Ectodermal cell (in vitro differentiated cells): ENCODE results near the gene DLK2.
A peak's percentile ranks its signal among the peaks of the same experiment; 100 is the strongest.

ENCODE experiments used
- H3K27ac ChIP-seq: 2 replicates; pipeline ENCODE4 v1.7.0; 2013; ENCODE audit warnings: mild to moderate bottlenecking, low read depth, low read length; ENCODE audit not compliant: insufficient read depth, poor library complexity, severe bottlenecking
- H3K27me3 ChIP-seq: 2 replicates; pipeline ENCODE4 v1.7.0; 2013; ENCODE audit warnings: mild to moderate bottlenecking, low read length; ENCODE audit not compliant: insufficient read depth, control insufficient read depth, poor library complexity, severe bottlenecking
- H3K36me3 ChIP-seq: one replicate; pipeline ENCODE4 v1.7.0; 2013; ENCODE audit warnings: low read length; ENCODE audit not compliant: control insufficient read depth, insufficient read depth
- H3K4me1 ChIP-seq: one replicate; pipeline ENCODE4 v1.7.0; 2013; ENCODE audit warnings: low read length; ENCODE audit not compliant: control insufficient read depth, insufficient read depth
- H3K4me3 ChIP-seq: 2 replicates; pipeline ENCODE4 v1.7.0; 2013; ENCODE audit warnings: low read depth, low read length, control low read depth; ENCODE audit not compliant: insufficient read depth
- H3K9me3 ChIP-seq: 2 replicates; pipeline ENCODE4 v1.7.0; 2013; ENCODE audit warnings: mild to moderate bottlenecking, low read length, moderate library complexity; ENCODE audit not compliant: control insufficient read depth
- WGBS, 2 experiments: methylation state at CpG; one replicate each; pipeline ENCODE4 v1.1.7; 2013; ENCODE audit warnings: missing lambda C conversion rate in 2 of 2; 5-methylcytosine and 5-hydroxymethylcytosine counted together

Gene DLK2

GRCh38 chr6:43495409-43495941 lies 40.1 kb upstream of the DLK2 start:
- peaks cover 17% of the 10 kb centered on the region for H3K4me1 ChIP-seq
- H3K9me3 ChIP-seq: no peaks in the 10 kb centered on the region
- WGBS, 2 experiments: 84 to 86% methylated on average over 4 of the region's 4 CpGs
- H3K36me3 ChIP-seq: peaks cover 19% of the 10 kb centered on the region
- no peak overlapping the region for H3K27ac ChIP-seq
- H3K27me3 ChIP-seq: no peaks in the 10 kb centered on the region
- H3K4me3 ChIP-seq: no peak overlapping the region

- H3K36me3 ChIP-seq: peaks cover 13% of the 10 kb centered on the region
- WGBS, 2 experiments: 96 to 97% methylated on average over 4 of the region's 4 CpGs
- no peak overlapping the region for H3K4me3 ChIP-seq
- no peak overlapping the region for H3K27ac ChIP-seq
- no peaks in the 10 kb centered on the region for H3K9me3 ChIP-seq
- peaks cover 21% of the 10 kb centered on the region for H3K4me1 ChIP-seq
- H3K27me3 ChIP-seq: no peaks in the 10 kb centered on the region
These were observed 39.4 kb upstream of the DLK2 start for GRCh38 chr6:43494766-43495165.

GRCh38 chr6:43494321-43494720 lies 39.0 kb upstream of the DLK2 start:
- Histone ChIP-seq H3K9me3 (no peaks in the 10 kb centered on the region), H3K27me3 (no peaks in the 10 kb centered on the region), H3K4me1 (peaks cover 26% of the 10 kb centered on the region), H3K4me3 (no peak overlapping the region), H3K36me3 (peaks cover 9% of the 10 kb centered on the region), H3K27ac (no peak overlapping the region)
- 91 to 95% methylated on average over 6 of the region's 6 CpGs for WGBS, 2 experiments

- H3K27me3 ChIP-seq: no peaks in the 10 kb centered on the region
- H3K27ac ChIP-seq: no peak overlapping the region
- 96 to 98% methylated on average over 7 of the region's 7 CpGs for WGBS, 2 experiments
- no peak overlapping the region for H3K4me3 ChIP-seq
- peaks cover 31% of the 10 kb centered on the region for H3K4me1 ChIP-seq
- no peaks in the 10 kb centered on the region for H3K9me3 ChIP-seq
- H3K36me3 ChIP-seq: peaks cover 6% of the 10 kb centered on the region
These were observed 38.5 kb upstream of the DLK2 start for GRCh38 chr6:43493833-43494232.

GRCh38 chr6:43493230-43493629 lies 37.9 kb upstream of the DLK2 start:
- peaks cover 31% of the 10 kb centered on the region for H3K4me1 ChIP-seq
- H3K27ac ChIP-seq: no peak overlapping the region
- H3K9me3 ChIP-seq: no peaks in the 10 kb centered on the region
- peaks cover 2% of the 10 kb centered on the region for H3K36me3 ChIP-seq
- no peaks in the 10 kb centered on the region for H3K27me3 ChIP-seq
- H3K4me3 ChIP-seq: no peak overlapping the region
- WGBS, 2 experiments: 81 to 91% methylated on average over 2 of the region's 2 CpGs

GRCh38 chr6:43492673-43493072 lies 37.3 kb upstream of the DLK2 start:
- peaks cover 31% of the 10 kb centered on the region for H3K4me1 ChIP-seq
- H3K27ac ChIP-seq: no peak overlapping the region
- 79 to 80% methylated on average over 3 of the region's 3 CpGs for WGBS, 2 experiments
- no peaks in the 10 kb centered on the region for H3K27me3 ChIP-seq
- no peaks in the 10 kb centered on the region for H3K36me3 ChIP-seq
- H3K4me3 ChIP-seq: no peak overlapping the region
- no peaks in the 10 kb centered on the region for H3K9me3 ChIP-seq

GRCh38 chr6:43491750-43492661 lies 36.7 kb upstream of the DLK2 start:
- no peaks in the 10 kb centered on the region for H3K9me3 ChIP-seq
- H3K36me3 ChIP-seq: no peaks in the 10 kb centered on the region
- H3K4me1 ChIP-seq: peaks cover 31% of the 10 kb centered on the region
- no peak overlapping the region for H3K4me3 ChIP-seq
- H3K27ac ChIP-seq: no peak overlapping the region
- no peaks in the 10 kb centered on the region for H3K27me3 ChIP-seq
- 92 to 94% methylated on average over 10 of the region's 10 CpGs for WGBS, 2 experiments

GRCh38 chr6:43490523-43490939 lies 35.2 kb upstream of the DLK2 start:
- Histone ChIP-seq H3K36me3 (no peaks in the 10 kb centered on the region), H3K4me1 (peaks cover 23% of the 10 kb centered on the region), H3K27ac (no peak overlapping the region), H3K9me3 (no peaks in the 10 kb centered on the region), H3K27me3 (no peaks in the 10 kb centered on the region), H3K4me3 (no peak overlapping the region)
- WGBS, 2 experiments: 96 to 97% methylated on average over 6 of the region's 6 CpGs

GRCh38 chr6:43489277-43490072 lies 34.1 kb upstream of the DLK2 start:
- Histone ChIP-seq H3K4me1 (peaks cover 20% of the 10 kb centered on the region), H3K27me3 (no peaks in the 10 kb centered on the region), H3K36me3 (no peaks in the 10 kb centered on the region), H3K9me3 (no peaks in the 10 kb centered on the region), H3K27ac (peak overlapping the region; percentile 68), H3K4me3 (no peak overlapping the region)
- 82 to 84% methylated on average over 12 of the region's 12 CpGs for WGBS, 2 experiments
